NCI-H510A (cell line): ENCODE measurements around the gene UST.
"Not testable (repeated sequence)": the region's sequence is repeated elsewhere in the genome, so short reads cannot be mapped to it uniquely, and the experiment has no call there.

ENCODE experiments used
- DNase-seq: peaks from one replicate; lab custom pipeline; 2025; lab: John Stamatoyannopoulos, UW

The UST gene

GRCh38 chr6:148765898-148766808, 19.3 kb downstream of the UST start:
- no peak for DNase-seq

DNA sequence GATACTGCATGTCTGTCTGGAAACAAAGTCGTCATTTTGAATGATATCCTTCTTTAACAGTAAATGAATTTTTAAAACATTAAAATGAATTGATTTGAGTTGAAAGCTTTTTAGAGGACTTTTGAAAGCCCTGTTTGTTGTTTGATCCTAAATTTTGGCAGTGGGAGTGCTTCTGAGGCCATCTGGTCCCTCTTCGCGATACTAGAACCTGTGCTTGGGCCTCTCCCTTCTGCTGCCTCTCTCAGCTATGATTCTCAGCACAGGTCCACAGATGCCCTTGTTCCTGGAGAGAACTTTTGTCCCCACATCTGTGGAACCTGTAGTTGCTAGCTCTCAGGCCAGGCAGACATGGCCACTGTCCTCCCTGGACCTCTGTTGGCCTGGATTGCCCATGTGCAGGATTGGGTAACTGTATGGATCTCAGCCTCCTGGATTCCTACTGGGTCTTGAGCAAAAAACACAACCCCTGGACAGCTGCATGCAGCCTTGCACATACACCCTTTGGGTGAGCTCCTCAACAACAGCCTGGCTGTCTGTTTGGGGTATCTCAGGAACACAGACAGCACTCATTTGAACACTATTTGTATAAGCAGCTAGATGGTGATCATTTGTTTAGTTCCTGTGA, 21.9 kb downstream of the UST start:
- no peak for DNase-seq

GRCh38 chr6:148769304-148769968, 22.6 kb downstream of the UST start:
- no peak for DNase-seq

GRCh38 chr6:148770408-148771211, 23.8 kb downstream of the UST start:
- no peak for DNase-seq

DNA sequence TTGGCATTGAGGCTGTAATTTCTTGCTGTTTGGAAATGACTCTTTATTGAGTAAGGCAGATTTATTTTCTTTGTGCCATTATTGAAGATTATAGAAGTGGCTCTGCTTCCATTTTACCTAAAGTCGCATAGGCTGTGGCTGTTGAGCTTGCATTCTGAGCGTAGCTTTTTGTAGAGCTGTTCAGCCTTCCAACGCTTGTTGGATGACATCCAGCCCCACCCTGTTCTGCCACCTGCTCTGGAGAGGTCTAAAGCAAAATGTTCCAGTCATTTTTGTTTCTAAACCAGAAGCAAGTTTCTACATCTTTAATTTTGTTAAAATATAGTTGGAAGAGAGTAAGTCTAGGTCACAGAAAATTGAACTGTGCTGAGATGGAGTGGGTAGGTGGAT, 24.4 kb downstream of the UST start:
- DNase-seq: no peak

DNA sequence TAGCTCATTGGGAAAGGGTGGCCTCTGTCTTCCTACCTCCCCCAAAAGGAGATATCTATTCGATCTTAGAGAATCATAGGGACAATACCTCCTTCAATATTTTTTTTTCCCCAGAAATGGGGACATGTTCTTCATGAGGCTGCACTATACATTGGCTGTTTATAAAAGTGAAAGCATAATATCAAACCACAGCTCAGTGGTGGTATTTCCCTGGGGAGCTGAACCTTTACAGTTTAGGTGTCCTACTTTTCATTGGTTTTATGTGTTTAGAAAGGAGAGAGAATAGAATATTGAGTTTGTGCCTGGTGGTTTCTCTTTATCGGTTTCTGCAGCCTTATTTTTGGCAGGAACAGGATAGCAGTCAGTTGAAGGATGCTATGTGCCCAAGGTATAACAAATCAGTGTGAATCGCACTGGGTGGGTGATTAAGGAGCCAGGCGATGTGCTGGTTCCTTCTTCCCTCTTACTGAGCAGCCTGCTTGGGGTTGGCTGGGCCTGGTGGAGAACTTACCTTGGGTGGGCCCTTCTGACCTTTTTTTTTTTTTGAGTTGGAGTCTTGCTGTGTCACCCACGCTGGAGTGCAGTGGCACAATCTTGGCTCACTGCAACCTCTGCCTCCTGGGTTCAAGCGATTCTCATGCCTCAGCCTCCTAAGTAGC, 25.2 kb downstream of the UST start:
- DNase-seq: no peak

GRCh38 chr6:148775161-148775560, 28.3 kb downstream of the UST start:
- no peak for DNase-seq

- DNase-seq: no peak
Measured at GRCh38 chr6:148776321-148777308, 29.8 kb downstream of the UST start.

DNA sequence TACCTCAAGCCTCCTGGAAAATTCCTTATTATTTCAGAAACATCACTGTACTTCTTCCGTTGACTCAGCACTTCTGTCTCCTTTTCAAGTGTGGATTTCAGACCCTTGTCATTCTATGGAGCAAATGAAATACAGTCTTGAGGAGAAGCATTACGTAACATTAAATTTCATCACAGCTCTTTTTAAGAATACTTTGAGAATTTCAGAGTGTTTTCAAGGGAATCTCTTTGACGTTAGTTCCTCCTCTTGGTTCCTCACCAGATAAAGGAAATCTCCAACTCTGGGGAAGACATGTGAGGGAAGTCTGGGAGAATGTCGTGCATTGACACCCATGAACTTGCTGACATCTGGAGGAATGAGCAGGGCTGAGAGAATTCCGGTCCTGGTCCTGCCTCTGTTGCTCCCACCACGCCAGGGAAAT, 32.3 kb downstream of the UST start:
- DNase-seq: no peak

DNA sequence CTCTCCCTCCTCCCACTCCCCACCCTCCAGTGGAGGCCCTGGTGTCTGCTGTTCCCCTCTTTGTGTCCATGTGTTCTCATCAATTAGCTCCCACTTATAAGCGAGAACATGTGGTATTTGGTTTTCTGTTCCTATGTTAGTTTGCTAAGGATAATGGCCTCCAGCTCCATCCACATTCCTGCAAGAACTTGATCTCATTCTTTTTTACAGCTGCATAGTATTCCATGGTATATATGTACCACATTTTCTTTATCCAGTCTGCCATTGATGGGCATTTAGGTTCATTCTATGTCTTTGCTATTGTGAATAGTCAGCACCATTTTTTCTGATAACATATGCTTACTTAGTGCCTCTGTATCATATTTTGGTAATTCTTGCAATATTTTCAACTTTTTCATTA, 33.6 kb downstream of the UST start:
- not testable (repeated sequence) for DNase-seq

- no peak for DNase-seq
Measured at GRCh38 chr6:148780918-148781436, 34.1 kb downstream of the UST start.

DNA sequence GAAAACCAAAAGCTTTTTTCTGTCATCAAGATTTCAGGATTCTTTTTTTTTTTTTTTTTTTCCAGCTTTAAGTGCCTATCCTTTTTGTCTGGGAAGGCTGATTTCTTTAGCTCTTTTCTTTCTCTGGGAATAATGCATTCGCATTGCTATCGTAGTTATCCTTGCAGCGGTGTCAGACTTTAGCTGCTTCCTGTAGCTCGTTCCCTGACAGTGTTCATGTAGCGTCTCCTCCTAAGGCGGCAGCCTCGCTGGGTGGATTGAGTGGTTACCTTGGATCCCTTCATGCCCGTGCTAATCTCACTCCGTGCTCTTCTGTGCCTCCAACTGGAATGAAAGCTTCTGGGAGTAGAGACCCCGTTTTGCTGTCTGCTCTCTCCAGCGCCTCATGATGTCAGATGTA, 43.1 kb downstream of the UST start:
- DNase-seq: no peak

- no peak for DNase-seq
Measured at GRCh38 chr6:148790404-148790803, 43.6 kb downstream of the UST start.

DNA sequence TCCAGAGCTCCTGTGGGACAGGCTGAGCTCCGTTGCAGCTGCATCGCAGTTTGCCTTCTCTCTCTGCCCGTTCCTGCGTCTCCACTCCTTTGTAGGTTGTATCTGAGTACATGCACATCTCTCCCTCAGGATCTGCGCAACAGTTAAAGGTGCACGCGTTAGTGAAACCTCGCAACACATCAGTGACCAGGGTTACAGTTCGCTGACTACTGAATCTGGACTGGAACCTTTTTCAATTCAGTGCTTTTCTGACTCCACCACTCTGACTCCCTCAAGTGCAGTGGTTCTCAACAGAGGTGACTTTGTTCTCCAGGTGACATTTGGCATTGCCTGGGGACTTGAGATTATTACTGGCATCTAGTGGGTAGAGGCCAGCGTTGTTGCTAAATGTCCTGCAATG, 44.0 kb downstream of the UST start:
- no peak for DNase-seq

DNA sequence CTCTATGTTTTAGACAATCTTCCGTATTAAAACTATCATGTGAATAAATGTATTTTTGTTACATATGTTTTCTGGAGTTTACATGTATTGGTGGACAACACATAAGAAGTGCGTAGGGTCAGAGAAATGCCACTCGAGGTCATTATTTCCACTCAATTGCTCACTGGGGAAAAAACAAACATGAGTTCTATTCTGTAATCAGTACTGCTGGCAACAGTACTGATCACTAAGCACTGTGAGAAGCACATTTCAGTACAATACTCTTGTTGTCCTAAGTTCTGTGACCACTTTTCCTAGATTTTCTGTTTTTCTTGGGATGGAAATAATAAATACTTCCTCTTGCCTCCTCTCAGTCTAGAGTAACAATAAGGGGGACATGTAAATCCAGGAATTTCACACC, 44.5 kb downstream of the UST start:
- no peak for DNase-seq

DNA sequence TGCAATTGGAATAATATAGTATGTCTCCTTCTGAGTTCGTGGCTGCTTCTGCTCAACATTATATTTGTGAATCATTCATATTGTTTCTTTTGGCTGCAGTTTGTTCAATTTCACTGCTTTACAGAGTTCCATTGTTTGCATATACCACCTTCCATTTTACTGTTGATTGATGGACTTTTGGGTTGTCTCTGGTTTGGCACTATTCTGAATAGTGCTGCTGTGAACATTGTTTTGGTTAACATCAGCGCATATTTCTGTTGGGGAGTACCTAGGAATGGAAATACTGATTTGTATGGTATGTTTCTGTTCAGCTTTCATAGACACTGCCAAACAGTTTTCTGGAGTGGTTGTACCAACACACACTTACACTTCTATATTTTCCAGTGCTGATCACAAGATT, 46.9 kb downstream of the UST start:
- no peak for DNase-seq

- no peak for DNase-seq
Measured at GRCh38 chr6:148794797-148795196, 48.0 kb downstream of the UST start.

GRCh38 chr6:148795563-148795962, 48.7 kb downstream of the UST start:
- DNase-seq: no peak

DNA sequence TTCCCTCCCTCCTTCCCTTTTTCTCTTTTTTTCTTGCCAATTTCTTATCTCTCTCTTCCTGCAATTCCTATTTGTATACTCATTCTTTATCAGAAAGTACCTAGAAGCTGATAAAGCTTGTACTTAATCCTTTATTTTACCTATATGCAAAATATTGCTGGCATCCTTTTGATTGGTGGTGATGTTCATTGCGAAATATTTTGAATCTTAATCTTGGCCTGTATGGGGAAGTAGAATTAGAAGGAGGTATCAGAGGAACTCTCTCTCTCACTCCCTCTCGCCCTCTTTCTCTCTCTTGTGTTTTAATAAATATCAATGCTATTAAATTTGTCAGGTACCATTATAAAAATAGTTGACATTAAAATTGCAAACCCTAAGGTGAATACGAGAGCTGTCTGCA, 52.8 kb downstream of the UST start:
- DNase-seq: no peak

DNA sequence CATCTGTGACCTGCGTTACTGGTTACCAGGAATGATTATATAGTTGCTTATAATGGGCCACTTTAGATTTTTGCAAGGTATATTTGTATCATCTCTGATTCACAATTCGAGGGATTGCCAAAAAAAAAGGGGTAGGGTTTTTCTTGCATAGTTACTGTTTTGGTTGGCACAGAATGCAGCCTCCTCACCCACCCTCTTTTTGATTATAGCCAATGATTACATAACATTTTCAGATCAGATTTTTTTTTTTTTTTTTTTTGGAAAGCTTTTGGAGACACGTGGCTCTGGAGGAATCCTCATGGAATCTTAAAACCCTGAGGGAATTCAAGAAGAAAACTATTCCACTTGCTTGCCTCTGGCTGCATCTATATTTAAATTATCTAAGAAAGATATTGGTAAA, 53.7 kb downstream of the UST start:
- DNase-seq: no peak
